Measurements from ENCODE around the gene DOK4. TPM values are rescaled to one million over a fixed set of nuclear protein-coding genes. Genes with fewer than 3 reads are reported as not detected.

Gene DOK4
- total RNA-seq, 1 experiment from 2014 or later, result 13.1 TPM

- TF ChIP-seq CTCF (conservative IDR thresholded peaks at IDR 0.05), result no peak
- H2AFZ ChIP-seq (ENCODE audit: low read length), result no peak overlapping the region
- H3K27ac ChIP-seq (ENCODE audit: insufficient read length, low read depth, low read length), result no peak overlapping the region
- no peak overlapping the region for H3K23ac ChIP-seq (ENCODE audit: insufficient read length, low read depth, low read length)
- peak; percentile 24 for DNase-seq
- H3T11ph ChIP-seq (ENCODE audit: low read length), result no peak overlapping the region
- H3K4me1 ChIP-seq (ENCODE audit: insufficient read depth, low read length), result peaks cover 17% of the 10 kb centered on the region; the same call in 1 of the 2 replicates
- peaks cover 8% of the 10 kb centered on the region for H3K23me2 ChIP-seq (ENCODE audit: insufficient read length, low read depth, low read length, poor library complexity, severe bottlenecking)
- no peak overlapping the region; the same call in 1 of the 2 replicates for H3K14ac ChIP-seq (ENCODE audit: insufficient read depth, low read length)
- H3K9ac ChIP-seq (ENCODE audit: extremely low read depth, insufficient read length, low read length), result no peak overlapping the region
- H3K56ac ChIP-seq (ENCODE audit: insufficient read length, low read depth, low read length), result no peak overlapping the region
- H3K18ac ChIP-seq (ENCODE audit: insufficient read length, low read depth, low read length), result no peak overlapping the region
- H3K4ac ChIP-seq (ENCODE audit: low read depth, low read length), result no peak overlapping the region
- no peak overlapping the region for H2BK20ac ChIP-seq (ENCODE audit: low read depth, low read length, poor library complexity, severe bottlenecking)
- H2BK12ac ChIP-seq (ENCODE audit: insufficient read length, low read depth, low read length), result no peak overlapping the region
- peak overlapping the region; percentile 34 for H3K4me2 ChIP-seq (ENCODE audit: insufficient read depth, insufficient read length, low read length)
- H3K36me3 Mint-ChIP-seq (ENCODE audit: insufficient read depth in 1 of 3, low read depth in 3 of 3), result peaks cover 20 to 30% (median 21%) of the 10 kb centered on the region in 3 experiments
- no peaks in the 10 kb centered on the region for H3K9me3 Mint-ChIP-seq
- no peaks in the 10 kb centered on the region for H4K20me1 ChIP-seq (ENCODE audit: control insufficient read depth, insufficient read depth, insufficient read length)
- no peak overlapping the region for H4K5ac ChIP-seq (ENCODE audit: insufficient read length, low read depth, low read length)
- H3K9me3 ChIP-seq (ENCODE audit: control insufficient read depth, low read depth, low read length), result no peaks in the 10 kb centered on the region
- no peak overlapping the region for H4K91ac ChIP-seq (ENCODE audit: insufficient read length, low read depth, low read length)
- H3K27me3 Mint-ChIP-seq (ENCODE audit: low read depth), result peaks cover 9% of the 10 kb centered on the region
- H3K79me2 ChIP-seq (ENCODE audit: insufficient read depth, low read length), result no peaks in the 10 kb centered on the region
- no peak overlapping the region for H2AK5ac ChIP-seq (ENCODE audit: insufficient read length, low read length)
- H2BK15ac ChIP-seq (ENCODE audit: low read depth, low read length), result no peak overlapping the region
- H4K8ac ChIP-seq (replicated peaks; ENCODE audit: insufficient read length, low read depth, low read length), result no peak overlapping the region
- H2BK120ac ChIP-seq (ENCODE audit: low read depth, low read length, poor library complexity, severe bottlenecking), result no peak overlapping the region
- H2BK5ac ChIP-seq (ENCODE audit: insufficient read length, low read length), result no peak overlapping the region
- H3K79me1 ChIP-seq (ENCODE audit: insufficient read depth, low read depth, low read length, poor library complexity, severe bottlenecking), result no peaks in the 10 kb centered on the region
- peak overlapping the region in 1 of 2 experiments; percentile 61; a peak in 2 of 5 replicates for H3K4me3 Mint-ChIP-seq
- WGBS (ENCODE audit: extremely low coverage, insufficient read length, low lambda C conversion rate), result no CpG with 5 or more reads among the region's 30 CpGs
- peak overlapping the region; percentile 21 to 86 (median 70); a peak in 5 of 7 replicates for H3K27ac Mint-ChIP-seq
- peaks cover 39 to 62% of the 10 kb centered on the region in 2 experiments for H3K4me1 Mint-ChIP-seq
- H3K27me3 ChIP-seq (ENCODE audit: insufficient read depth, low read length), result no peaks in the 10 kb centered on the region
These were observed 11.3 kb downstream of the DOK4 start for GRCh38 chr16:57474671-57475661.

All from H9 (cell line).